Neural cell (in vitro differentiated cells): ENCODE results near the gene CDH4. TPM values are rescaled to one million over a fixed set of nuclear protein-coding genes. Genes with fewer than 3 reads are reported as not detected.

Experiments used
- H2AFZ ChIP-seq: fragments of 200-600, 300-800 bp; sonication (generic), shearing (Covaris generic); 2 replicates; pipeline ENCODE4 v1.6.0; 2014; ENCODE audit warnings: low read depth, mild to moderate bottlenecking, antibody characterized with exemption, low read length, moderate library complexity
- H3F3A ChIP-seq: fragments of 200-600 bp; shearing (Covaris generic); 2 replicates; pipeline ENCODE4 v1.6.1; 2016; ENCODE audit warnings: mild to moderate bottlenecking, moderate library complexity, mixed read lengths, antibody characterized with exemption, low read length; ENCODE audit not compliant: insufficient read depth, poor library complexity, severe bottlenecking
- H3K27ac ChIP-seq: fragments of 200-600, 300-800 bp; sonication (generic), shearing (Covaris generic); 2 replicates; pipeline ENCODE4 v1.5.1; 2014; ENCODE audit warnings: mild to moderate bottlenecking, low read length, moderate library complexity
- H3K27me3 ChIP-seq: fragments of 300-800, 200-600 bp; sonication (generic), shearing (Covaris generic); 2 replicates; pipeline ENCODE4 v1.6.0; 2014; ENCODE audit warnings: mild to moderate bottlenecking, low read depth, low read length, moderate library complexity; ENCODE audit not compliant: insufficient read depth
- H3K36me3 ChIP-seq: fragments of 300-800, 200-600 bp; sonication (generic), shearing (Covaris generic); 2 replicates; pipeline ENCODE4 v1.5.1; 2014; ENCODE audit warnings: mild to moderate bottlenecking, antibody characterized with exemption, low read length, moderate library complexity; ENCODE audit not compliant: insufficient read depth
- H3K4me2 ChIP-seq: fragments of 300-800, 200-600 bp; sonication (generic), shearing (Covaris generic); 2 replicates; pipeline ENCODE4 v1.6.0; 2014; ENCODE audit warnings: mild to moderate bottlenecking, low read length
- H3K4me3 ChIP-seq: fragments of 300-800, 200-600 bp; sonication (generic), shearing (Covaris generic); 2 replicates; pipeline ENCODE4 v1.5.1; 2014; ENCODE audit warnings: mild to moderate bottlenecking, low read length, moderate library complexity
- H3K79me2 ChIP-seq: fragments of 200-600 bp; shearing (Covaris generic); replicated peaks from 2 replicates; pipeline ENCODE4 v1.6.0; 2014; ENCODE audit warnings: mild to moderate bottlenecking, low read length, moderate library complexity; ENCODE audit not compliant: insufficient read depth
- H3K9ac ChIP-seq: fragments of 300-800, 200-600 bp; sonication (generic), shearing (Covaris generic); 2 replicates; pipeline ENCODE4 v1.6.1; 2016; ENCODE audit warnings: mild to moderate bottlenecking, low read length, mixed read lengths
- H3K9me2 ChIP-seq: fragments of 200-600 bp; shearing (Covaris generic); 2 replicates; pipeline ENCODE4 v1.6.1; 2016; ENCODE audit warnings: mild to moderate bottlenecking, low read length, mixed read lengths; ENCODE audit not compliant: insufficient read depth
- H3K9me3 ChIP-seq: fragments of 200-600, 300-800 bp; sonication (generic), shearing (Covaris generic); 2 replicates; pipeline ENCODE4 v1.6.1; 2016; ENCODE audit warnings: mild to moderate bottlenecking, mixed run types, low read length, moderate library complexity, mixed read lengths
- H4K20me1 ChIP-seq: fragments of 200-600 bp; shearing (Covaris generic); 2 replicates; pipeline ENCODE4 v1.6.1; 2016; ENCODE audit warnings: mild to moderate bottlenecking, mixed run types; ENCODE audit not compliant: insufficient read depth
- CTCF ChIP-seq: fragments of 450-650 bp; IDR thresholded peaks from 2 replicates; pipeline ENCODE4 v1.5.1; 2014; ENCODE audit warnings: antibody characterized with exemption, mild to moderate bottlenecking, moderate library complexity; ENCODE audit not compliant: poor library complexity, severe bottlenecking
- EP300 ChIP-seq: fragments of 450-650 bp; conservative IDR thresholded peaks from 2 replicates; pipeline ENCODE4 v1.6.1; 2014; ENCODE audit warnings: antibody characterized with exemption, mild to moderate bottlenecking, moderate library complexity; ENCODE audit not compliant: poor library complexity, severe bottlenecking
- EZH2 ChIP-seq: fragments of 200-600, 300-800 bp; shearing (Covaris generic), sonication (generic); IDR thresholded peaks from 2 replicates; pipeline ENCODE4 v1.6.1; 2014; ENCODE audit warnings: antibody characterized with exemption, low read length, borderline replicate concordance, mild to moderate bottlenecking; ENCODE audit not compliant: insufficient read depth, poor library complexity, severe bottlenecking
- MXI1 ChIP-seq: fragments of 450-650 bp; conservative IDR thresholded peaks from 2 replicates; pipeline ENCODE4 v1.6.1; 2014; ENCODE audit warnings: antibody characterized with exemption, mild to moderate bottlenecking; ENCODE audit not compliant: poor library complexity, severe bottlenecking
- POLR2AphosphoS5 ChIP-seq: IDR thresholded peaks from 2 replicates; pipeline ENCODE4 v1.6.1; 2012
- RAD21 ChIP-seq: fragments of 450-650 bp; conservative IDR thresholded peaks from 2 replicates; pipeline ENCODE4 v1.6.1; 2014; ENCODE audit warnings: antibody characterized with exemption, mild to moderate bottlenecking, moderate library complexity
- REST ChIP-seq: IDR thresholded peaks from 2 replicates; pipeline ENCODE4 v1.6.1; 2012; ENCODE audit warnings: borderline replicate concordance
- SMC3 ChIP-seq: fragments of 450-650 bp; conservative IDR thresholded peaks from 2 replicates; pipeline ENCODE4 v1.6.1; 2014; ENCODE audit warnings: antibody characterized with exemption, mild to moderate bottlenecking, moderate library complexity; ENCODE audit not compliant: poor library complexity
- TAF1 ChIP-seq: IDR thresholded peaks from 2 replicates; pipeline ENCODE4 v1.6.1; 2012; ENCODE audit warnings: low read depth
- polyA plus RNA-seq: library from polyadenylated mRNA; depleted of rRNA; stranded (reverse); fragments of >200 nt; gene quantifications from 2 replicates; pipeline ENCODE4 v1.2.3, GENCODE V29; 2014

Gene CDH4
- polyA plus RNA-seq, 1 donor from 2014 or later: 24.6 TPM

- H4K20me1 ChIP-seq: no peaks in the 10 kb centered on the region
- H2AFZ ChIP-seq: no peak overlapping the region
- H3K9ac ChIP-seq: no peak overlapping the region
- no peaks in the 10 kb centered on the region for H3K9me2 ChIP-seq
- H3K9me3 ChIP-seq: no peaks in the 10 kb centered on the region
- H3K79me2 ChIP-seq: no peaks in the 10 kb centered on the region
- no peak overlapping the region for H3K4me2 ChIP-seq
- no peak overlapping the region for H3K4me3 ChIP-seq
- TF ChIP-seq CTCF: no peak
- no peak for TF ChIP-seq REST
- TF ChIP-seq EZH2: no peak
- TF ChIP-seq RAD21: no peak
- no peak for TF ChIP-seq POLR2AphosphoS5
- H3K27ac ChIP-seq: no peak overlapping the region
- no peaks in the 10 kb centered on the region for H3K36me3 ChIP-seq
- no peaks in the 10 kb centered on the region for H3F3A ChIP-seq
- H3K27me3 ChIP-seq: no peaks in the 10 kb centered on the region
Measured at GRCh38 chr20:61668771-61669503, 416.9 kb downstream of the CDH4 start.

GRCh38 chr20:61670274-61670673 lies 418.2 kb downstream of the CDH4 start:
- H3K9me2 ChIP-seq: no peaks in the 10 kb centered on the region
- no peaks in the 10 kb centered on the region for H4K20me1 ChIP-seq
- no peak overlapping the region for H3K27ac ChIP-seq
- TF ChIP-seq POLR2AphosphoS5 (no peak), REST (no peak), CTCF (no peak), EZH2 (no peak), TAF1 (no peak), MXI1 (no peak), SMC3 (no peak), EP300 (no peak), RAD21 (no peak)
- no peak overlapping the region for H3K4me2 ChIP-seq
- no peaks in the 10 kb centered on the region for H3K27me3 ChIP-seq
- no peak overlapping the region for H3K4me3 ChIP-seq
- H3F3A ChIP-seq: no peaks in the 10 kb centered on the region
- H2AFZ ChIP-seq: no peak overlapping the region
- H3K9ac ChIP-seq: no peak overlapping the region
- no peaks in the 10 kb centered on the region for H3K36me3 ChIP-seq
- no peaks in the 10 kb centered on the region for H3K79me2 ChIP-seq
- no peaks in the 10 kb centered on the region for H3K9me3 ChIP-seq
